ENCODE data around the gene PTGES2.

- TF ChIP-seq CTCF (conservative IDR thresholded peaks at IDR 0.05; ENCODE audit: low read length): no peak
- no peak for TF ChIP-seq EZH2phosphoT487 (IDR thresholded peaks at IDR 0.05; ENCODE audit: borderline replicate concordance, low read depth, low read length)
Measured at GRCh38 chr9:128168731-128169308, 41.3 kb upstream of the PTGES2 start.
